Activated naive CD4-positive, alpha-beta T cell treated with anti-CD3 and anti-CD28 coated beads, Interleukin-2, amount 50 U/mL, for 72 hours (primary cell): ENCODE data around the gene PINK1. TPM values are rescaled to one million over a fixed set of nuclear protein-coding genes. Genes with fewer than 3 reads are reported as not detected.
"Not testable (repeated sequence)": the region's sequence is repeated elsewhere in the genome, so short reads cannot be mapped to it uniquely, and the experiment has no call there.

Experiments used
- ATAC-seq, 2 donors: fragments of 150-1000 bp; cut with Tn5 transposase; 2 replicates each; pipeline ENCODE4 v1.10.0; 2021; ENCODE audit warnings: mild to moderate bottlenecking in 2 of 2, moderate library complexity in 2 of 2
- DNase-seq, 2 donors: peaks; one replicate each; pipeline ENCODE4 v3.0.0; 2021 to 2022; ENCODE audit warnings: low spot score in 2 of 2
- H3K27ac Mint-ChIP-seq, 2 donors: one replicate each; pipeline ENCODE4 v1.8.0; 2022; ENCODE audit warnings: mild to moderate bottlenecking in 2 of 2, mixed read lengths in 2 of 2
- H3K36me3 Mint-ChIP-seq, 2 donors: one replicate each; pipeline ENCODE4 v1.8.0; 2022; ENCODE audit warnings: mixed read lengths in 2 of 2
- H3K9me3 Mint-ChIP-seq, 2 donors: one replicate each; pipeline ENCODE4 v1.8.0; 2022; ENCODE audit warnings: mixed read lengths in 2 of 2
- total RNA-seq, 2 donors: library from RNA; stranded (reverse); gene quantifications; one replicate each; pipeline ENCODE4 v1.2.3, GENCODE V29; 2022

The PINK1 gene
- total RNA-seq, 2 donors from 2014 or later = 2.5 to 10.6 TPM

- H3K9me3 Mint-ChIP-seq = no peaks in the 10 kb centered on the region
- no peak for ATAC-seq
- no peak for DNase-seq
- H3K36me3 Mint-ChIP-seq = peaks cover 24 to 36% of the 10 kb centered on the region in 2 donors
- H3K27ac Mint-ChIP-seq = peak overlapping the region; percentile 93 to 99
Observed at GRCh38 chr1:20658166-20658915, 25.1 kb downstream of the PINK1 start.

- no peak for ATAC-seq
- Mint-ChIP-seq H3K36me3 (peaks cover 22 to 36% of the 10 kb centered on the region in 2 donors), H3K27ac (peak overlapping the region; percentile 93 to 99), H3K9me3 (no peaks in the 10 kb centered on the region)
- DNase-seq = no peak
Observed at GRCh38 chr1:20660363-20660762, 27.1 kb downstream of the PINK1 start.

- ATAC-seq (peak in 1 of 2 donors; percentile 0), DNase-seq (no peak)
- no peaks in the 10 kb centered on the region for H3K9me3 Mint-ChIP-seq
- peak overlapping the region; percentile 93 to 99 for H3K27ac Mint-ChIP-seq
- peaks cover 22 to 36% of the 10 kb centered on the region in 2 donors for H3K36me3 Mint-ChIP-seq
Observed at GRCh38 chr1:20660847-20661206, 27.6 kb downstream of the PINK1 start.

GRCh38 chr1:20661207-20662109 is 28.2 kb downstream of the PINK1 start, which contains the start of gene DDOST:
Gene DDOST, minus strand, starts transcription at chr1:20661369. Its CDS starts 19 bp downstream, at chr1:20661350.
- Mint-ChIP-seq H3K36me3 (peaks cover 22 to 34% of the 10 kb centered on the region in 2 donors), H3K27ac (peak within 1 kb of the TSS; percentile 93 to 99), H3K9me3 (no peaks in the 10 kb centered on the region)
- DNase-seq (peak; percentile 94 to 97), ATAC-seq (peak; percentile 96 to 97)

- no peak for DNase-seq
- Mint-ChIP-seq H3K9me3 (peaks cover 0 to 6% of the 10 kb centered on the region in 2 donors), H3K27ac (peak overlapping the region; percentile 93 to 99), H3K36me3 (peaks cover 22 to 28% of the 10 kb centered on the region in 2 donors)
- no peak for ATAC-seq
Observed at GRCh38 chr1:20662110-20662475, 28.8 kb downstream of the PINK1 start.

GRCh38 chr1:20663365-20663764 is 30.1 kb downstream of the PINK1 start:
- peak overlapping the region in 1 of 2 donors; percentile 93 for H3K27ac Mint-ChIP-seq
- DNase-seq (no peak), ATAC-seq (no peak)
- H3K36me3 Mint-ChIP-seq = peaks cover 22 to 25% of the 10 kb centered on the region in 2 donors
- H3K9me3 Mint-ChIP-seq = peaks cover 0 to 6% of the 10 kb centered on the region in 2 donors

- no peak for DNase-seq
- H3K27ac Mint-ChIP-seq = peak overlapping the region in 1 of 2 donors; percentile 93
- peaks cover 0 to 6% of the 10 kb centered on the region in 2 donors for H3K9me3 Mint-ChIP-seq
- H3K36me3 Mint-ChIP-seq = peaks cover 20 to 22% of the 10 kb centered on the region in 2 donors
- no peak for ATAC-seq
Observed at GRCh38 chr1:20663969-20664715, 30.9 kb downstream of the PINK1 start.

- Mint-ChIP-seq H3K27ac (no peak overlapping the region), H3K9me3 (peaks cover 0 to 6% of the 10 kb centered on the region in 2 donors), H3K36me3 (peaks cover 7% of the 10 kb centered on the region in 2 donors)
- no peak for DNase-seq
- no peak for ATAC-seq
Observed at GRCh38 chr1:20665726-20666125, 32.5 kb downstream of the PINK1 start.

GRCh38 chr1:20666146-20666545 is 32.9 kb downstream of the PINK1 start:
- Mint-ChIP-seq H3K27ac (no peak overlapping the region), H3K36me3 (peaks cover 2% of the 10 kb centered on the region in 2 donors), H3K9me3 (peaks cover 0 to 6% of the 10 kb centered on the region in 2 donors)
- DNase-seq (no peak), ATAC-seq (no peak)

- no peaks in the 10 kb centered on the region for H3K36me3 Mint-ChIP-seq
- ATAC-seq = peak; percentile 74 to 94
- peak overlapping the region in 1 of 2 donors; percentile 47 for H3K27ac Mint-ChIP-seq
- no peak for DNase-seq
- peaks cover 0 to 6% of the 10 kb centered on the region in 2 donors for H3K9me3 Mint-ChIP-seq
Observed at GRCh38 chr1:20666804-20667203, 33.5 kb downstream of the PINK1 start.

- DNase-seq (no peak), ATAC-seq (no peak)
- H3K9me3 Mint-ChIP-seq = peaks cover 0 to 6% of the 10 kb centered on the region in 2 donors
- H3K36me3 Mint-ChIP-seq = no peaks in the 10 kb centered on the region
- H3K27ac Mint-ChIP-seq = no peak overlapping the region
Observed at GRCh38 chr1:20668581-20668980, 35.3 kb downstream of the PINK1 start.

GRCh38 chr1:20670936-20671335 is 37.7 kb downstream of the PINK1 start:
- Mint-ChIP-seq H3K9me3 (peaks cover 0 to 6% of the 10 kb centered on the region in 2 donors), H3K36me3 (no peaks in the 10 kb centered on the region), H3K27ac (no peak overlapping the region)
- DNase-seq (no peak), ATAC-seq (no peak)

GRCh38 chr1:20672265-20672632 is 39.0 kb downstream of the PINK1 start:
- DNase-seq = no peak
- no peak for ATAC-seq
- peaks cover 4% of the 10 kb centered on the region in 2 donors for H3K36me3 Mint-ChIP-seq
- H3K27ac Mint-ChIP-seq = peak overlapping the region in 1 of 2 donors; percentile 45
- peaks cover 0 to 3% of the 10 kb centered on the region in 2 donors for H3K9me3 Mint-ChIP-seq

GRCh38 chr1:20673626-20674025 is 40.4 kb downstream of the PINK1 start:
- H3K27ac Mint-ChIP-seq = not testable (repeated sequence)
- H3K9me3 Mint-ChIP-seq = peaks cover 4 to 14% of the 10 kb centered on the region in 2 donors

GRCh38 chr1:20678599-20678998 is 45.3 kb downstream of the PINK1 start:
- Mint-ChIP-seq H3K9me3 (peaks cover 4 to 15% of the 10 kb centered on the region in 2 donors), H3K36me3 (peaks cover 4 to 19% of the 10 kb centered on the region in 2 donors), H3K27ac (no peak overlapping the region)
- ATAC-seq = peak; percentile 51 to 90
- no peak for DNase-seq

More at GRCh38 chr1:20673626-20674025, 40.4 kb downstream of the PINK1 start:
- ATAC-seq, DNase-seq: not testable (repeated sequence)
- H3K36me3 Mint-ChIP-seq = peaks cover 4 to 17% of the 10 kb centered on the region in 2 donors

GRCh38 chr1:20680269-20680668 is 47.0 kb downstream of the PINK1 start:
- Mint-ChIP-seq H3K9me3 (peaks cover 4 to 15% of the 10 kb centered on the region in 2 donors), H3K36me3 (peaks cover 4 to 19% of the 10 kb centered on the region in 2 donors), H3K27ac (peak overlapping the region in 1 of 2 donors; percentile 66)
- no peak for ATAC-seq
- DNase-seq = no peak
